SK-N-MC (cell line): ENCODE data around the gene FILIP1L.

ENCODE experiments used
- EZH2 ChIP-seq: fragments of 200-600 bp; sonication (generic); IDR thresholded peaks from one replicate; pipeline ENCODE4 v1.6.1; 2017; ENCODE audit warnings: antibody characterized with exemption
- POLR2AphosphoS5 ChIP-seq: IDR thresholded peaks from 2 replicates; pipeline ENCODE4 v1.6.1; 2012; ENCODE audit warnings: mild to moderate bottlenecking, low read depth, low read length, borderline replicate concordance

- TF ChIP-seq EZH2 (no peak), POLR2AphosphoS5 (no peak)
These were observed 185.2 kb downstream of the FILIP1L start for GRCh38 chr3:99928771-99929744.
